ENCODE results near the gene TCP11L2. TPM values are rescaled to one million over a fixed set of nuclear protein-coding genes. Genes with fewer than 3 reads are reported as not detected.

TCP11L2 gene
- total RNA-seq, 1 experiment from 2014 or later = 6.1 TPM

DNA sequence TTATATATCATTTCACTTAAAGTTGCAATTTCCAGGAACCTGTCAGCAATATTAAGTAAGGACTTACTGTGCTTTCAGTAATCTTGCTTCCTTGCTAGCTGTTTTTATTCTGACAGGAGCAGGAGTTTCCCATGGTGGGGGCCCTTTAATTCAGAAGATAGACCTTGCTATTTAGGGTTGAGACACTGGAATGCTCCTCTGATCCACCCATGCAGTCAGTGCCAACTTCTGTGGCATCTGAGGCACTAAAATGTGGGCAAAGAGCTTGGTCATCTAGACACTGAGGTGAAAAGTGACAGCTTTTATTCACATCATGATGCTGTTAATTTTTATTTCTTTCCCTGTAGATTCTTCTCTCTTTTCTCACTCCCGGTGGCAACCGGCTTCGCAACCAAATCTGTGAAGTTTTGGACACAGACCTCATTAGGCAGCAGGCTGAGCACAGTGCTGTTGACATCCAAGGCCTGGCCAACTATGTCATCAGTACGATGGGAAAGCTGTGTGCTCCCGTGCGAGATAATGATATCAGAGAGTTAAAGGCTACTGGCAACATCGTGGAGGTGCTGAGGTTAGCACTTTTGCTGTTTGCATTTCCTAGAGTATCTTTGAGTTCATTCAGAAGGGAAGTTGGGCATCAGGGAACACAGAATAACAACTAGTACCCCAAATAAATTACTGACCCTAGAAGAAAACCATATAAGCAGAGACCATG is 18.8 kb downstream of the TCP11L2 start:
- no peak overlapping the region for H3K27ac Mint-ChIP-seq
- H3K18ac ChIP-seq (ENCODE audit: insufficient read length, low read depth, low read length) = no peak overlapping the region

More for the DNA sequence above, 18.8 kb downstream of the TCP11L2 start:
- no peak overlapping the region for H2AK5ac ChIP-seq (ENCODE audit: insufficient read length, low read length)
- H3K27ac ChIP-seq (ENCODE audit: insufficient read length, low read depth, low read length) = no peak overlapping the region
- no peak overlapping the region for H2BK20ac ChIP-seq (ENCODE audit: low read depth, low read length, poor library complexity, severe bottlenecking)
- no peak for DNase-seq
- TF ChIP-seq, protein P1, sequence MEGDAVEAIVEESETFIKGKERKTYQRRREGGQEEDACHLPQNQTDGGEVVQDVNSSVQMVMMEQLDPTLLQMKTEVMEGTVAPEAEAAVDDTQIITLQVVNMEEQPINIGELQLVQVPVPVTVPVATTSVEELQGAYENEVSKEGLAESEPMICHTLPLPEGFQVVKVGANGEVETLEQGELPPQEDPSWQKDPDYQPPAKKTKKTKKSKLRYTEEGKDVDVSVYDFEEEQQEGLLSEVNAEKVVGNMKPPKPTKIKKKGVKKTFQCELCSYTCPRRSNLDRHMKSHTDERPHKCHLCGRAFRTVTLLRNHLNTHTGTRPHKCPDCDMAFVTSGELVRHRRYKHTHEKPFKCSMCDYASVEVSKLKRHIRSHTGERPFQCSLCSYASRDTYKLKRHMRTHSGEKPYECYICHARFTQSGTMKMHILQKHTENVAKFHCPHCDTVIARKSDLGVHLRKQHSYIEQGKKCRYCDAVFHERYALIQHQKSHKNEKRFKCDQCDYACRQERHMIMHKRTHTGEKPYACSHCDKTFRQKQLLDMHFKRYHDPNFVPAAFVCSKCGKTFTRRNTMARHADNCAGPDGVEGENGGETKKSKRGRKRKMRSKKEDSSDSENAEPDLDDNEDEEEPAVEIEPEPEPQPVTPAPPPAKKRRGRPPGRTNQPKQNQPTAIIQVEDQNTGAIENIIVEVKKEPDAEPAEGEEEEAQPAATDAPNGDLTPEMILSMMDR (conservative IDR thresholded peaks at IDR 0.05) = no peak
- H2BK15ac ChIP-seq (ENCODE audit: low read depth, low read length) = no peak overlapping the region
- H3T11ph ChIP-seq (ENCODE audit: low read length) = no peak overlapping the region
- H2BK12ac ChIP-seq (ENCODE audit: insufficient read length, low read depth, low read length) = no peak overlapping the region
- H4K5ac ChIP-seq (ENCODE audit: insufficient read length, low read depth, low read length) = no peak overlapping the region
- no peak overlapping the region for H2BK5ac ChIP-seq (ENCODE audit: insufficient read length, low read length)
- no peaks in the 10 kb centered on the region for H4K20me1 ChIP-seq (ENCODE audit: control insufficient read depth, insufficient read depth, insufficient read length)
- H3K9me3 Mint-ChIP-seq = no peaks in the 10 kb centered on the region
- H3K23ac ChIP-seq (ENCODE audit: insufficient read length, low read depth, low read length) = no peak overlapping the region
- no peaks in the 10 kb centered on the region for H3K79me1 ChIP-seq (ENCODE audit: insufficient read depth, low read depth, low read length, poor library complexity, severe bottlenecking)
- WGBS (ENCODE audit: extremely low coverage, insufficient read length, low lambda C conversion rate) = no CpG with 5 or more reads among the region's 7 CpGs
- no peaks in the 10 kb centered on the region for H3K4me1 ChIP-seq (ENCODE audit: insufficient read depth, low read length)
- no peaks in the 10 kb centered on the region for H3K79me2 ChIP-seq (ENCODE audit: insufficient read depth, low read length)
- H3K36me3 Mint-ChIP-seq (ENCODE audit: insufficient read depth in 1 of 3, low read depth in 3 of 3) = peaks cover 0 to 3% (median 0%) of the 10 kb centered on the region in 3 experiments; a peak in 1 of 7 replicates
- peaks cover 3% of the 10 kb centered on the region; the same call in 1 of the 2 replicates for H3K27me3 ChIP-seq (ENCODE audit: insufficient read depth, low read length)
- H3K9ac ChIP-seq (ENCODE audit: extremely low read depth, insufficient read length, low read length) = no peak overlapping the region
- H3K23me2 ChIP-seq (ENCODE audit: insufficient read length, low read depth, low read length, poor library complexity, severe bottlenecking) = no peaks in the 10 kb centered on the region
- H3K9me3 ChIP-seq (ENCODE audit: control insufficient read depth, low read depth, low read length) = no peaks in the 10 kb centered on the region
- H2BK120ac ChIP-seq (ENCODE audit: low read depth, low read length, poor library complexity, severe bottlenecking) = no peak overlapping the region
- no peak overlapping the region for H3K4me3 Mint-ChIP-seq
- H3K27me3 Mint-ChIP-seq (ENCODE audit: low read depth) = peaks cover 22% of the 10 kb centered on the region
- no peak overlapping the region for H3K56ac ChIP-seq (ENCODE audit: insufficient read length, low read depth, low read length)
- no peak overlapping the region for H3K14ac ChIP-seq (ENCODE audit: insufficient read depth, low read length)
- H3K4me2 ChIP-seq (ENCODE audit: insufficient read depth, insufficient read length, low read length) = no peak overlapping the region
- H3K4me1 Mint-ChIP-seq = no peaks in the 10 kb centered on the region
- no peak overlapping the region for H3K4ac ChIP-seq (ENCODE audit: low read depth, low read length)
- no peak overlapping the region for H4K8ac ChIP-seq (replicated peaks; ENCODE audit: insufficient read length, low read depth, low read length)
- no peak overlapping the region for H2AFZ ChIP-seq (ENCODE audit: low read length)
- no peak overlapping the region for H4K91ac ChIP-seq (ENCODE audit: insufficient read length, low read depth, low read length)
